GM23248 (cell line): ENCODE measurements around the gene RAD51B.

Experiments
- EZH2 ChIP-seq: fragments of 200-600 bp; sonication (generic); IDR thresholded peaks from 2 replicates; pipeline ENCODE4 v1.6.1; 2018; ENCODE audit warnings: antibody characterized with exemption, mild to moderate bottlenecking; ENCODE audit not compliant: insufficient read depth, poor library complexity, severe bottlenecking
- EZH2phosphoT487 ChIP-seq: fragments of 200-600 bp; sonication (generic); IDR thresholded peaks from 2 replicates; pipeline ENCODE4 v1.6.1; 2018; ENCODE audit warnings: antibody characterized with exemption, moderate library complexity, mild to moderate bottlenecking, low read depth; ENCODE audit not compliant: insufficient read depth

GRCh38 chr14:68666236-68666635 is 846.7 kb downstream of the RAD51B start:
- TF ChIP-seq EZH2, result no peak
- no peak for TF ChIP-seq EZH2phosphoT487
